Muscle of back (tissue), 11 donors: ENCODE results near the gene DNAJB1. TPM values are rescaled to one million over a fixed set of nuclear protein-coding genes. Genes with fewer than 3 reads are reported as not detected.
A peak's percentile ranks its signal among the peaks of the same experiment; 100 is the strongest.

ENCODE experiments used
- DNase-seq, 3 donors: peaks; one replicate each; pipeline versions ENCODE4 v3.0.0 to v3.0.0-alpha.2; 2013
- polyA plus RNA-seq, 10 donors: library from polyadenylated mRNA; unstranded; fragments of 120-200 nt; gene quantifications; one replicate each; pipeline ENCODE4 v1.2.1, GENCODE V29; 2013; ENCODE audit not compliant: insufficient read length in 10 of 10

The DNAJB1 gene
- polyA plus RNA-seq, 10 donors: 65.2 to 106 (median 74.9) TPM

GRCh38 chr19:14474827-14475226 is 43.4 kb downstream of the DNAJB1 start:
- DNase-seq: no peak

DNA sequence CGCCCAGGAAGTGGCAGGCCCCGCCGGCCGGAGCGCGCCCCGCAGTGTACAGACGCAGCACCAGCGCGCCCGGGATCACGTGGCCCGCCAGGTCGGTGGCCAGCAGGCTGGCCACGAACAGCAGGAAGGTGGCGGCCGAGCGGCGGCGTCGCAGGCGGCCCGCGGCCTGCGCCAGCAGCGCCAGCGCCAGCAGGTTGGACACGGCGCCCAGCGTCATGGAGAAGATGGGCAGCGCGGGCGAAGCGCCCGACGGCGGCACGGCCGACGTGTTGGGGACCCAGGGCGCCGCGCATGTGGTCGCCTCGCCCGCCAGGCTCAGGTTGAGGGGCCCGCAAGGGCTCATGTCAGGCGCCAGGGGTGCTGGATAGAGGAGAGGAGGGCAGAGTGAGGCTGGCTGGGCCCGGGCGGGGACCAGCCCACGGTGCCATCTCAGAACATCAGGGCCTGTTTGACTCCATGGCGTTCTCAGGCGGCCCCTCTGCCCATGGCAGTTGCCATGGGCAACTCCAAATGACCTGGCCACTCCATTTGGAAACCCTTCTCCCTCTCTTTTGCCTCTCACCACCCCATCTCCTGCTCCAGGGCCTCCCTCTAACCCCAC is 44.1 kb downstream of the DNAJB1 start:
- DNase-seq: peak in 1 of 3 donors; percentile 47

- DNase-seq: peak in 1 of 3 donors; percentile 74
Observed at GRCh38 chr19:14473073-14473977, 44.9 kb downstream of the DNAJB1 start.

DNA sequence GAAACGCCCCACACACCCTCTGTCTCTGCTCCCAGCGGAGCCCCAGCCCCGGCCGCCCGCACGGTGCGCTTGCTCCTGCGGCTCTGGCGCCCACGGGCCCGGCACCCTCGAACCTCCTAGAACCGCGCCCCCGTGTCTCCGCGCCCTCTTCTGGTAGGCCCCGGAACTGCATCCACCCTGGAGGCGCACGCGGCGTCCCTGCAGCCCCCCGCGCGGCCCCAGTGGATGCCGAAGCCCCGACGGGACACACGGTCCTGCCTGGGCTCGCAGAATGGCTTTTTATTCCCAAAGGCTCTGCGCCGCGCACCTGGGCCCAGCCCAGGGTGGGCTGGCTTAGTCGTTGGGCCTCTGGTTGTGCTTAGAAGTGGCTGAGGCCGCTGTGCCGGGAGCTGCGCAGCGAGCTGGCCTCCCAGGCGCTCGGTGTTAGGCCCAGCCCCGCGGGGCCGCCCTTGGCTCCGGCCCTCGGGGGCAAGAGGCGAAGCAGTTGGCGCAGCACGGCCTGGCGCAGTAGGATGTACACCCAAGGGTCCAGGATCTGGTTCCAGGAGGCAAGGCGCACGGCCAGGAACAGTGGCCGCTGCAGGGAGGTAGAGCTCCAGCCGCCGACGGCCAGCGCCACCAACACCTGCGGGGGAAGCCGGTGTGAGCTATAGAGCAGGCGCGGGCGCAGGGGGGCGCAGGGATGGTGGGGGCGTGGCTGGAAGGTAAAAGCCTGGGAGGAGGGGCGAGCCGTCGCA is 45.8 kb downstream of the DNAJB1 start:
- peak in 2 of 3 donors; percentile 61 to 87 for DNase-seq

DNA sequence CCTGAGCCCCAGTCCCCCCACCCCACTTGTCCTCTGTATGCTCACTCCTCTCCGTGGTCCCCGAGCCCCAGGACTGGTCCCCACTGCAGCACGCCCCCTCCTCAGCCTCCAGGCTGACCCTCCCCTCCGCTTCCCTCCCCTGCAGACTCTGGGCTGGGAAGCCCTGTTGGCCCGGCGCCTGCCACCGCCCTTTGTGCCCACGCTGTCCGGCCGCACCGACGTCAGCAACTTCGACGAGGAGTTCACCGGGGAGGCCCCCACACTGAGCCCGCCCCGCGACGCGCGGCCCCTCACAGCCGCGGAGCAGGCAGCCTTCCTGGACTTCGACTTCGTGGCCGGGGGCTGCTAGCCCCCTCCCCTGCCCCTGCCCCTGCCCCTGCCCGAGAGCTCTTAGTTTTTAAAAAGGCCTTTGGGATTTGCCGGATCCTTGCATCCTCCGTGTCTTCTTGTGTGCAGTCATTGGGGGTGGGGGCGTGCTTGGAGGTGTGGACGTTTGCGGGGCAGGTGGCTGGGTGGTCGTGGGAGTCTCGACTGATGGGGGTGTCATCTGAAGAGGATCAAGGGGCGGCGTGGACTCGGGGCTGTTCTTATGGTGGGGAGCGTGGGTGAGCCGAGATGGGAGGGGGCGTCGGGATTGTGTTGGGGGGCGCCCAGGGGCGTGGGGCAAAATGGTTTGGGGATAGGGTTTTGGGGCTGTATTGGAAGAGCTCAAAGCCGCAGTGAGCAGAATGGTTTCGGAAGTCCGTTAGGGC is 46.6 kb downstream of the DNAJB1 start:
- no peak for DNase-seq

DNA sequence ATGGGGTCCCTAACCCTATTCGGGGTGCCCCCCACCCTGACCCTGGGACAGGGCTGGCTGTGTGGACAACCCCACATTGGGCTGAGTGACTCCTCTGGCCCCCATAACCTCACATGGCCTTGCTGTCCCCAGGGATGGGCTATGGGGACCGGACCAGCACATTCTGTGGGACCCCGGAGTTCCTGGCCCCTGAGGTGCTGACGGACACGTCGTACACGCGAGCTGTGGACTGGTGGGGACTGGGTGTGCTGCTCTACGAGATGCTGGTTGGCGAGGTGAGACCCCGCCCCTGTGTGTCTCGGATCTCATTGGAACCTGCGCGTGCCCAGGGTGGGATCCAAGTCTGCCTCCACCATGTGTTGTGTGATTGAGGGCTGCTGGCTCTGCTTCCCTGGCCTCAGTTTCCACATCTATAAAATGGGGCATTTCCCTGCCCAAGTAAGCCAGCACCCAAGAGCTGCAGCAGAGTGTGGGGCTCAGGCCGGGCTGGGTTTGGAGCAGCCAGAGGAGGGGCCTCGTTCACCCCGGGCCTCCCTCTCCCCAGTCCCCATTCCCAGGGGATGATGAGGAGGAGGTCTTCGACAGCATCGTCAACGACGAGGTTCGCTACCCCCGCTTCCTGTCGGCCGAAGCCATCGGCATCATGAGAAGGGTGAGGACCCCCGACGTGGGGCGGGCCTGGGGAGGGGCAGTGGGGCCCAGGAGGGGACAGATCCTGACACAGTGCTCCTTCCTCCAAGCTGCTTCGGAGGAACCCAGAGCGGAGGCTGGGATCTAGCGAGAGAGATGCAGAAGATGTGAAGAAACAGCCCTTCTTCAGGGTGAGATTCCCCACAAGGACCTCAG is 47.9 kb downstream of the DNAJB1 start:
- no peak for DNase-seq

DNA sequence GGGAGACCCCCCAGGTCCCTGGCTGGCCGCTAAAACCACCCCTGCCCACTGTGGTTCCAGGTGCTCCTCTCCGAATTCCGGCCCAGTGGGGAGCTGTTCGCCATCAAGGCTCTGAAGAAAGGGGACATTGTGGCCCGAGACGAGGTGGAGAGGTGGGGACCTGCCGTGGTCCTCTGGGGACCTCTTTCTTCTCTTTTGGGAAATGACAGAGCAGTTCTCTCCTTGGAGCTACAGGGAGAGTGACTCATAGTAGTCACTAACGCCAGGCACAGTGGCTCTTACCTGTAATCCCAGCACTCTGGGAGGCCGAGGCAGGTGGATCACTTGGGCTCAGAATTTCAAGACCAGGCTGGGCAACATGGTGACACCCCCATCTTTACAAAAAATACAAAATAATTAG is 50.4 kb downstream of the DNAJB1 start:
- DNase-seq: no peak

DNA sequence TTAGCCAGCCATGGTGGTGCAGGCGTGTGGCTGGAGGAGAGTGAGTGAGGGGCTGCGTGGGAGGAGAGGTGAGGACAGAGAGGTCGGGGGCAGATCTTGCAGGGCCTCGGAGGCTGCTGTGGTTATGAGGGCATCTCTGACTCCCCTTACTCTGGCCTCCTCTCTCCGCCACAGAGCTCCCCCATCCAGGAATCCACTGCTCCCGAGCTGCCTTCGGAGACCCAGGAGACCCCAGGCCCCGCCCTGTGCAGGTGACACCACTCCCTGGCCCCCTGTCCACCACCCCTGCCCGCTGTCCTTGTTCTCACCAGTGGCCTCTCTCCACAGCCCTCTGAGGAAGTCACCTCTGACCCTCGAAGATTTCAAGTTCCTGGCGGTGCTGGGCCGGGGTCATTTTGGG is 50.8 kb downstream of the DNAJB1 start:
- no peak for DNase-seq

Other genes starting within 250 kb of the DNAJB1 start
- 10 to 100 TPM; 34.0 to 69.2 (median 46.9) TPM for gene ADGRE5, start 137.0 kb downstream of the DNAJB1 start, polyA plus RNA-seq
- 10 to 100 TPM; 34.2 to 51.9 (median 42.4) TPM for gene DDX39A, start 99.1 kb downstream of the DNAJB1 start, polyA plus RNA-seq
- gene PKN1, start 85.1 kb downstream of the DNAJB1 start, polyA plus RNA-seq: 10 to 100 TPM; 50.7 to 78.8 (median 61.3) TPM
- gene PTGER1, start 43.0 kb downstream of the DNAJB1 start, polyA plus RNA-seq: not detected
- gene GIPC1, start 22.3 kb downstream of the DNAJB1 start, polyA plus RNA-seq: 10 to 100 TPM; 32.6 to 57.8 (median 40.7) TPM
- 100 to 1,000 TPM in 8 of 10 donors, 10 to 100 TPM in 2; 72.1 to 120 (median 103) TPM for gene TECR, start 11.2 kb upstream of the DNAJB1 start, polyA plus RNA-seq
- gene NDUFB7, start 53.7 kb upstream of the DNAJB1 start, polyA plus RNA-seq: 100 to 1,000 TPM in 7 of 10 donors, 10 to 100 TPM in 3; 89.7 to 158 (median 111) TPM
- gene CLEC17A, start 64.7 kb upstream of the DNAJB1 start, polyA plus RNA-seq: under 1 TPM in 6 of 10 donors, not detected in 4; 0.05 to 0.21 (median 0.12) TPM
- gene ADGRE3, start 156.4 kb upstream of the DNAJB1 start, polyA plus RNA-seq: under 1 TPM in 1 of 10 donors, not detected in 9; 0.05 TPM
- gene ZNF333, start 171.7 kb upstream of the DNAJB1 start, polyA plus RNA-seq: 10 to 100 TPM; 11.8 to 28.5 (median 16.0) TPM